ENCODE results near the gene NNAT.

NNAT gene

GRCh38 chr20:37503256-37503927, 17.7 kb upstream of the NNAT start:
- DNase-seq, result no peak

GRCh38 chr20:37504404-37505096, 16.5 kb upstream of the NNAT start:
- no peak for DNase-seq

GRCh38 chr20:37505263-37506151, 15.5 kb upstream of the NNAT start:
- DNase-seq, result no peak

- no peak for DNase-seq
These were observed 14.8 kb upstream of the NNAT start for GRCh38 chr20:37506152-37506725.

- DNase-seq, result no peak
These were observed 10.8 kb upstream of the NNAT start for GRCh38 chr20:37510226-37510625.

GRCh38 chr20:37511610-37512275, 9.3 kb upstream of the NNAT start:
- peak; percentile 94 for DNase-seq

- DNase-seq, result no peak
These were observed 7.2 kb upstream of the NNAT start for GRCh38 chr20:37513779-37514359.

- DNase-seq, result no peak
These were observed 5.2 kb upstream of the NNAT start for GRCh38 chr20:37515876-37516275.

- peak; percentile 93 for DNase-seq
These were observed 4.0 kb upstream of the NNAT start for GRCh38 chr20:37516811-37517750.

GRCh38 chr20:37518059-37518458, 3.0 kb upstream of the NNAT start:
- no peak for DNase-seq

GRCh38 chr20:37518606-37519507, 2.2 kb upstream of the NNAT start:
- DNase-seq, result no peak

GRCh38 chr20:37519508-37520418, 1.3 kb upstream of the NNAT start:
- no peak for DNase-seq

GRCh38 chr20:37520419-37520955, 563 bp upstream of the NNAT start:
- DNase-seq, result no peak

- DNase-seq, result peak; percentile 49
These were observed 1.4 kb downstream of the NNAT start for GRCh38 chr20:37522260-37523011.

GRCh38 chr20:37523012-37523391, 2.0 kb downstream of the NNAT start:
- DNase-seq, result no peak

- DNase-seq, result no peak
These were observed 3.1 kb downstream of the NNAT start for GRCh38 chr20:37523911-37524700.
